Left ventricle myocardium inferior (tissue), 1 donor: ENCODE data around the gene KDM1B. TPM values are rescaled to one million over a fixed set of nuclear protein-coding genes. Genes with fewer than 3 reads are reported as not detected.

Experiments
- DNase-seq: peaks from one replicate; pipeline ENCODE4 v3.0.0-alpha.2; 2020
- H3K27ac ChIP-seq: fragments of 200-600 bp; replicated peaks from 2 replicates; pipeline ENCODE4 v1.8.0; 2021
- H3K27me3 ChIP-seq: fragments of 200-600 bp; 2 replicates; pipeline ENCODE4 v1.8.0; 2021; ENCODE audit warnings: low read depth
- H3K36me3 ChIP-seq: fragments of 200-600 bp; 2 replicates; pipeline ENCODE4 v1.8.0; 2021
- H3K4me1 ChIP-seq: fragments of 200-600 bp; 2 replicates; pipeline ENCODE4 v1.8.0; 2021
- H3K4me3 ChIP-seq: fragments of 200-600 bp; 2 replicates; pipeline ENCODE4 v1.8.0; 2021; ENCODE audit warnings: mild to moderate bottlenecking, moderate library complexity
- H3K9me3 ChIP-seq: fragments of 200-600 bp; replicated peaks from 2 replicates; pipeline ENCODE4 v1.8.0; 2021
- CTCF ChIP-seq: fragments of 200-600 bp; IDR thresholded peaks from 2 replicates; pipeline ENCODE4 v1.8.0; 2021; ENCODE audit warnings: antibody characterized with exemption, mild to moderate bottlenecking, borderline replicate concordance
- intact Hi-C: fragments of 100-400 bp; cut with micrococcal nuclease; formaldehyde crosslinking; loops from one replicate; pipeline ENCODE4 v1.11.0; 2022
- total RNA-seq: library from RNA; stranded (reverse); fragmentation: NEBNext Ultra II Directional; extraction: Animal tissue kit (Norgen Biotek cat#: 25700); gene quantifications from one replicate; pipeline ENCODE4 v1.2.1, GENCODE V29; 2021
- donor health status: DM: no; HTN: yes; CAD: no; lungs with severe emphysema.

KDM1B gene
- total RNA-seq, 1 donor from 2014 or later: 14.3 TPM

- no peak for DNase-seq
- H3K4me1 ChIP-seq: peaks cover 1% of the 10 kb centered on the region
- H3K36me3 ChIP-seq: peaks cover 50% of the 10 kb centered on the region
- no peak for TF ChIP-seq CTCF
- no peaks in the 10 kb centered on the region for H3K27me3 ChIP-seq
- intact Hi-C loops: no loop called here
- H3K4me3 ChIP-seq: no peak overlapping the region
- H3K27ac ChIP-seq: no peak overlapping the region
- no peaks in the 10 kb centered on the region for H3K9me3 ChIP-seq
These were observed 6.2 kb downstream of the KDM1B start for GRCh38 chr6:18161431-18161830.

GRCh38 chr6:18162401-18162800, 7.2 kb downstream of the KDM1B start:
- no peak for DNase-seq
- no peak for TF ChIP-seq CTCF
- Histone ChIP-seq H3K4me3 (no peak overlapping the region), H3K27me3 (no peaks in the 10 kb centered on the region), H3K9me3 (no peaks in the 10 kb centered on the region), H3K36me3 (peaks cover 59% of the 10 kb centered on the region), H3K4me1 (no peaks in the 10 kb centered on the region), H3K27ac (no peak overlapping the region)
- intact Hi-C loops: no loop called here

GRCh38 chr6:18165751-18166150, 10.5 kb downstream of the KDM1B start:
- no peak overlapping the region for H3K27ac ChIP-seq
- no peak overlapping the region for H3K4me3 ChIP-seq
- no peak for DNase-seq
- no peak for TF ChIP-seq CTCF
- H3K36me3 ChIP-seq: peaks cover 85% of the 10 kb centered on the region
- peaks cover 13% of the 10 kb centered on the region for H3K9me3 ChIP-seq
- H3K27me3 ChIP-seq: no peaks in the 10 kb centered on the region
- intact Hi-C loops: no loop called here
- no peaks in the 10 kb centered on the region for H3K4me1 ChIP-seq

GRCh38 chr6:18166312-18167036, 11.3 kb downstream of the KDM1B start:
- intact Hi-C loops: no loop called here
- Histone ChIP-seq H3K27me3 (no peaks in the 10 kb centered on the region), H3K36me3 (peaks cover 85% of the 10 kb centered on the region), H3K9me3 (peaks cover 13% of the 10 kb centered on the region), H3K27ac (no peak overlapping the region), H3K4me3 (no peak overlapping the region), H3K4me1 (no peaks in the 10 kb centered on the region)
- DNase-seq: no peak
- no peak for TF ChIP-seq CTCF

- intact Hi-C loops: no loop called here
- H3K4me1 ChIP-seq: no peaks in the 10 kb centered on the region
- TF ChIP-seq CTCF: no peak
- H3K27ac ChIP-seq: no peak overlapping the region
- no peak overlapping the region for H3K4me3 ChIP-seq
- H3K27me3 ChIP-seq: no peaks in the 10 kb centered on the region
- H3K36me3 ChIP-seq: peaks cover 85% of the 10 kb centered on the region
- no peak for DNase-seq
- peaks cover 13% of the 10 kb centered on the region for H3K9me3 ChIP-seq
These were observed 13.0 kb downstream of the KDM1B start for GRCh38 chr6:18168264-18168663.
